Sigmoid colon (tissue), 4 donors: ENCODE measurements around the gene USH1G.

Experiments
- CTCF ChIP-seq, 4 experiments: fragments of 450-650 bp in 3 of 4; fragments of 200-600 bp in 1 of 4; IDR thresholded peaks; one replicate each; pipeline ENCODE4 v1.5.1; 2016 to 2019; ENCODE audit warnings: antibody characterized with exemption in 4 of 4, mild to moderate bottlenecking in 3 of 4, moderate library complexity in 2 of 4
- EP300 ChIP-seq, 4 donors: sonication (generic); formaldehyde crosslinking; IDR thresholded peaks; one replicate each; pipeline ENCODE4 v1.6.1; 2017; ENCODE audit warnings: antibody characterized with exemption in 4 of 4
- POLR2A ChIP-seq, 2 donors: fragments of 450-650 bp; IDR thresholded peaks; one replicate each; pipeline ENCODE4 v1.6.1; 2016; ENCODE audit warnings: antibody characterized with exemption in 2 of 2, mild to moderate bottlenecking in 2 of 2, moderate library complexity in 2 of 2
- POLR2AphosphoS5 ChIP-seq, 4 donors: sonication (generic); formaldehyde crosslinking; IDR thresholded peaks; one replicate each; pipeline ENCODE4 v1.6.1; 2017; ENCODE audit warnings: antibody characterized with exemption in 4 of 4

DNA sequence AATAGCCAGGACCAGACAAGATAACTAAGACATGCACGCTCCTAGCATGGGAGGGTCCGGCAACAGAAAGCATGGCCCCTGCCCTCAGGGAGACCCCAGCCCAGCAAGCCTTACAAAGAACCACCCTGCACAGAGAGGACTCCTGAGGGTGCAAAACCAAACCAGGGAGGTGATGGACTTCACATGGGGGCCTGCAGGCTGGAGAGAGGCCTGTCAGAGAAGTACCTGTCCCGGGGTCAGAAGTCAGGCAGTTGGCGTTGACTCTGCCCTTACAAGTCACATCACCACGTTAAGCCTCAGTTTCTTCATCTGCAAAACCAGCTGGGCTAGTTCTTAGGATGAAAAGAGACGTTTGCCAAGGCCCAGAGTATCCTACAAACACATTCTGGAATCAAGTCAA, 5.7 kb upstream of the USH1G start:
- TF ChIP-seq POLR2A (IDR thresholded peaks at IDR 0.05) (no peak), CTCF (IDR thresholded peaks at IDR 0.05) (no peak), POLR2AphosphoS5 (IDR thresholded peaks at IDR 0.05) (no peak), EP300 (IDR thresholded peaks at IDR 0.05) (no peak)
